Measurements from ENCODE around the gene HERC2.

DNA sequence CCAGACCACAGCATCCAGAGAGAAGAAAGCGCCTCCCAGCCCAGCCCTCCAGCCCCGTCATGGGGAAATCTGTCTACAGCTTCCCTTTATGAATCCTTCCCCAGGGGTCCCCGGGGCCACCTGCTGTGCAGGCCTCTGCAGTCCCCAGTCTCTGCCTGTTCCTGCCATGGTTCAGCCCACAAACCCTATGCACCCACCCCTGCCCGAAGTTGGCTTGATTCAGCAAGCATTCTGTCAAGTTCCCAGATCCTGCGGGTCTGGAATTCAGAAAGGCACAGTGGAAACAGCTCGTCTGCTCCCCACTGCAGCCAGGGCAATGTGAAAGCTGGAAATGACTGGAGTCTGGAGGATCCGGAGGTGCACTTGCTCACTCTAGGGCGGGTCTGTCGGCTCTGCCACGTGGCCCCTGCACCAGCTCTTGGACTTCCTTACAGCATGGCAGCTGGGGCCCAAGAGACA lies 220.0 kb downstream of the HERC2 start:
- TF ChIP-seq POLR2A (IDR thresholded peaks at IDR 0.05), result no peak
- TF ChIP-seq, protein P1, sequence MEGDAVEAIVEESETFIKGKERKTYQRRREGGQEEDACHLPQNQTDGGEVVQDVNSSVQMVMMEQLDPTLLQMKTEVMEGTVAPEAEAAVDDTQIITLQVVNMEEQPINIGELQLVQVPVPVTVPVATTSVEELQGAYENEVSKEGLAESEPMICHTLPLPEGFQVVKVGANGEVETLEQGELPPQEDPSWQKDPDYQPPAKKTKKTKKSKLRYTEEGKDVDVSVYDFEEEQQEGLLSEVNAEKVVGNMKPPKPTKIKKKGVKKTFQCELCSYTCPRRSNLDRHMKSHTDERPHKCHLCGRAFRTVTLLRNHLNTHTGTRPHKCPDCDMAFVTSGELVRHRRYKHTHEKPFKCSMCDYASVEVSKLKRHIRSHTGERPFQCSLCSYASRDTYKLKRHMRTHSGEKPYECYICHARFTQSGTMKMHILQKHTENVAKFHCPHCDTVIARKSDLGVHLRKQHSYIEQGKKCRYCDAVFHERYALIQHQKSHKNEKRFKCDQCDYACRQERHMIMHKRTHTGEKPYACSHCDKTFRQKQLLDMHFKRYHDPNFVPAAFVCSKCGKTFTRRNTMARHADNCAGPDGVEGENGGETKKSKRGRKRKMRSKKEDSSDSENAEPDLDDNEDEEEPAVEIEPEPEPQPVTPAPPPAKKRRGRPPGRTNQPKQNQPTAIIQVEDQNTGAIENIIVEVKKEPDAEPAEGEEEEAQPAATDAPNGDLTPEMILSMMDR (IDR thresholded peaks at IDR 0.05), result no peak

Measured in tibial nerve (tissue), 3 donors.